DOHH2 (cell line): ENCODE measurements around the gene USH1C.

ENCODE experiments used
- EZH2phosphoT487 ChIP-seq: fragments of 200-600 bp; sonication (generic); IDR thresholded peaks from 2 replicates; pipeline ENCODE4 v1.6.1; 2017; ENCODE audit warnings: borderline replicate concordance, mild to moderate bottlenecking, antibody characterized with exemption, low read length, moderate library complexity, mixed read lengths
- TF ChIP-seq, protein P1 (sequence below): fragments of 200-600 bp; sonication (generic); IDR thresholded peaks from one replicate; pipeline ENCODE4 v1.5.1; 2014; ENCODE audit warnings: antibody characterized with exemption, mild to moderate bottlenecking, low read depth, low read length; ENCODE audit not compliant: poor library complexity, severe bottlenecking

DNA sequence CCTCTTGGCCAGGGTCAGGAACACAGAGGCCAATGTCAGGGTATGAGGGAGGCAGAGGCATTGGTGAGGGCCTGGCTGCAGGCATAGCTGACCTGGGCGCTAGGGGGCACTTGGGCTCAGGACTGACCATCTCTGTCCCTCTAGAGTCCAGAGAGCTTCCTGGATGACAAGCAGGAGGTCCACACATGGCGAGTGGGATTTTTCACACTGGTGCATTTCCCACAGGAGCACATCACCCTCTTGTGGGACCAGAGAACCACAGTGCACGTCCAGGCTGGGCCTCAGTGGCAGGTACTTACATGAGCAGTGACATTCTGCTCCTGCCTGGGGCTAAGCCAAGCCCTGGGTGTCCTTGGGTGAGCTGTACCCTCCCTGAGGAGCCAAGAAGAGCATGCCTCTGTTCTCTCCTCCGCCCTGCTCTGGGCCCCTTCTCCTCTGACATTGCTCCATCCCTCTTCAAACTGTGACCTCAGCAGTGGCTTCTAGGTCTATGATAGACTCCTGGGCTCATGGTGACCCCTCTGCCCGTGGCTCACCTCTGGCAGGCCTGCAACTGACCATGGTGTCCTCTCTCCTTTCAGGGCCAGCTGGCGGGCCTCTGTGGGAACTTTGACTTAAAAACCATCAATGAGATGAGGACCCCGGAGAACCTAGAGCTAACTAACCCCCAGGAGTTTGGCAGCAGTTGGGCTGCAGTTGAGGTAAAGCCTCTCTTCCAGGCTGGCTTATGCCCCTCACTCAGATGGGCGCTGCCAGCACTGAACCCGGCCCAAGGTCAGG lies 49.4 kb upstream of the USH1C start:
- TF ChIP-seq, protein P1, sequence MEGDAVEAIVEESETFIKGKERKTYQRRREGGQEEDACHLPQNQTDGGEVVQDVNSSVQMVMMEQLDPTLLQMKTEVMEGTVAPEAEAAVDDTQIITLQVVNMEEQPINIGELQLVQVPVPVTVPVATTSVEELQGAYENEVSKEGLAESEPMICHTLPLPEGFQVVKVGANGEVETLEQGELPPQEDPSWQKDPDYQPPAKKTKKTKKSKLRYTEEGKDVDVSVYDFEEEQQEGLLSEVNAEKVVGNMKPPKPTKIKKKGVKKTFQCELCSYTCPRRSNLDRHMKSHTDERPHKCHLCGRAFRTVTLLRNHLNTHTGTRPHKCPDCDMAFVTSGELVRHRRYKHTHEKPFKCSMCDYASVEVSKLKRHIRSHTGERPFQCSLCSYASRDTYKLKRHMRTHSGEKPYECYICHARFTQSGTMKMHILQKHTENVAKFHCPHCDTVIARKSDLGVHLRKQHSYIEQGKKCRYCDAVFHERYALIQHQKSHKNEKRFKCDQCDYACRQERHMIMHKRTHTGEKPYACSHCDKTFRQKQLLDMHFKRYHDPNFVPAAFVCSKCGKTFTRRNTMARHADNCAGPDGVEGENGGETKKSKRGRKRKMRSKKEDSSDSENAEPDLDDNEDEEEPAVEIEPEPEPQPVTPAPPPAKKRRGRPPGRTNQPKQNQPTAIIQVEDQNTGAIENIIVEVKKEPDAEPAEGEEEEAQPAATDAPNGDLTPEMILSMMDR = peak; percentile 1
- TF ChIP-seq EZH2phosphoT487 = no peak
